CD14-positive monocyte (primary cell): Measurements from ENCODE around the gene SPARC. TPM values are rescaled to one million over a fixed set of nuclear protein-coding genes. Genes with fewer than 3 reads are reported as not detected.

Experiments used
- DNase-seq, 3 donors: peaks; one replicate each; pipeline ENCODE4 v3.0.0-alpha.2; 2011 to 2022
- H2AFZ ChIP-seq: 2 replicates; pipeline ENCODE4 v1.6.0; 2012; ENCODE audit warnings: mild to moderate bottlenecking, low read depth, low read length, inconsistent platforms; ENCODE audit not compliant: insufficient read depth, poor library complexity, severe bottlenecking
- H3K27ac ChIP-seq, 2 donors: 1 replicate in 1 of 2; 2 replicates in 1 of 2; pipeline ENCODE4 v1.5.1; 2012 to 2013; ENCODE audit warnings: low read length in 2 of 2, control low read depth in 1 of 2, inconsistent platforms in 1 of 2, low read depth in 1 of 2, mild to moderate bottlenecking in 1 of 2
- H3K27me3 ChIP-seq, 2 donors: one replicate each; pipeline versions ENCODE4 v1.6.0 to v1.6.1; 2011 to 2013; ENCODE audit warnings: low read length in 2 of 2; ENCODE audit not compliant: control insufficient read depth in 2 of 2, insufficient read depth in 2 of 2
- H3K36me3 ChIP-seq, 2 donors: replicated peaks in 1 of 2; 1 replicate in 1 of 2; 2 replicates in 1 of 2; pipeline versions ENCODE4 v1.5.1 to v1.6.1; 2012 to 2013; ENCODE audit warnings: low read length in 2 of 2, control low read depth in 1 of 2, inconsistent platforms in 1 of 2, mild to moderate bottlenecking in 1 of 2; ENCODE audit not compliant: insufficient read depth in 2 of 2, control insufficient read depth in 1 of 2
- H3K4me1 ChIP-seq, 2 donors: 1 replicate in 1 of 2; 2 replicates in 1 of 2; pipeline versions ENCODE4 v1.5.1 to v1.6.1; 2012 to 2013; ENCODE audit warnings: low read length in 2 of 2, control low read depth in 1 of 2, inconsistent platforms in 1 of 2, mild to moderate bottlenecking in 1 of 2, moderate library complexity in 1 of 2; ENCODE audit not compliant: insufficient read depth in 2 of 2, control insufficient read depth in 1 of 2
- H3K4me2 ChIP-seq: replicated peaks from 2 replicates; pipeline ENCODE3; 2012; ENCODE audit warnings: low read length, moderate library complexity, mild to moderate bottlenecking; ENCODE audit not compliant: poor library complexity, severe bottlenecking; ENCODE audit errors: extremely low read depth
- H3K4me3 ChIP-seq, 3 experiments: fragments of 200-600 bp in 1 of 3; sonication (generic) in 1 of 3; replicated peaks in 1 of 3; 1 replicate in 2 of 3; 2 replicates in 1 of 3; pipeline ENCODE4 v1.5.1; 2011 to 2013; ENCODE audit warnings: low read length in 3 of 3, mild to moderate bottlenecking in 3 of 3, control low read depth in 2 of 3, low read depth in 2 of 3, inconsistent platforms in 1 of 3, moderate library complexity in 1 of 3
- H3K79me2 ChIP-seq: 2 replicates; pipeline ENCODE4 v1.6.0; 2012; ENCODE audit warnings: mild to moderate bottlenecking, control low read depth, inconsistent platforms, low read length, moderate library complexity; ENCODE audit not compliant: insufficient read depth
- H3K9ac ChIP-seq: 2 replicates; pipeline ENCODE4 v1.6.0; 2017; ENCODE audit warnings: low read length, mild to moderate bottlenecking; ENCODE audit not compliant: insufficient read depth, poor library complexity, severe bottlenecking
- H3K9me3 ChIP-seq, 2 donors: replicated peaks in 1 of 2; 1 replicate in 1 of 2; 2 replicates in 1 of 2; pipeline versions ENCODE4 v1.5.1 to v1.6.1; 2012 to 2013; ENCODE audit warnings: low read length in 2 of 2, control low read depth in 1 of 2; ENCODE audit not compliant: control insufficient read depth in 1 of 2, insufficient read depth in 1 of 2
- H4K20me1 ChIP-seq: 2 replicates; pipeline ENCODE4 v1.6.0; 2012; ENCODE audit warnings: mild to moderate bottlenecking, low read length, control low read depth, moderate library complexity; ENCODE audit not compliant: insufficient read depth
- H3K27ac Mint-ChIP-seq, 7 donors: one replicate each; pipeline ENCODE4 v1.8.0; 2020; ENCODE audit warnings: mild to moderate bottlenecking in 7 of 7, mixed read lengths in 7 of 7, moderate library complexity in 6 of 7, inconsistent platforms in 2 of 7
- H3K27me3 Mint-ChIP-seq, 3 donors: one replicate each; pipeline ENCODE4 v1.8.0; 2021 to 2022; ENCODE audit warnings: low read depth in 3 of 3, mild to moderate bottlenecking in 3 of 3, mixed read lengths in 3 of 3, moderate library complexity in 3 of 3, inconsistent platforms in 1 of 3
- H3K36me3 Mint-ChIP-seq, 2 donors: one replicate each; pipeline ENCODE4 v1.8.0; 2020; ENCODE audit warnings: mixed read lengths in 2 of 2, inconsistent platforms in 1 of 2, mild to moderate bottlenecking in 1 of 2
- H3K4me1 Mint-ChIP-seq: one replicate; pipeline ENCODE4 v1.8.0; 2020; ENCODE audit warnings: mild to moderate bottlenecking, mixed read lengths
- H3K4me3 Mint-ChIP-seq, 2 donors: one replicate each; pipeline ENCODE4 v1.8.0; 2020; ENCODE audit warnings: mild to moderate bottlenecking in 2 of 2, mixed read lengths in 2 of 2, moderate library complexity in 1 of 2
- H3K9me3 Mint-ChIP-seq, 7 donors: one replicate each; pipeline ENCODE4 v1.8.0; 2020 to 2022; ENCODE audit warnings: mixed read lengths in 7 of 7, mild to moderate bottlenecking in 6 of 7, moderate library complexity in 6 of 7, inconsistent platforms in 2 of 7
- CTCF ChIP-seq: fragments of 200-600 bp; IDR thresholded peaks from one replicate; pipeline ENCODE4 v1.8.0; 2022; ENCODE audit warnings: antibody characterized with exemption, mild to moderate bottlenecking
- WGBS: methylation state at CpG from one replicate; pipeline ENCODE4 v1.1.5; 2013; ENCODE audit warnings: missing lambda C conversion rate; ENCODE audit not compliant: insufficient coverage; 5-methylcytosine and 5-hydroxymethylcytosine counted together
- intact Hi-C, 2 donors: fragments of 100-400 bp; cut with micrococcal nuclease; formaldehyde crosslinking; loops; one replicate each; pipeline versions ENCODE4 v1.15.0 to v1.15.1; 2023
- polyA plus RNA-seq, 3 donors: library from polyadenylated mRNA; depleted of rRNA in 1 of 3; unstranded in 2 of 3; stranded (reverse) in 1 of 3; fragments of 300-500 nt in 2 of 3; fragments of >200 nt in 1 of 3; fragmentation: Illumina TruSeq in 2 of 3; gene quantifications; 1 replicate in 2 of 3; 2 replicates in 1 of 3; pipeline ENCODE4 v1.2.3, GENCODE V29; 2012 to 2021

Gene SPARC
- polyA plus RNA-seq, 3 donors: 3.0 to 19.7 (median 10.7) TPM

- no peak for TF ChIP-seq CTCF
- WGBS: 100% methylated on average over 3 of the region's 5 CpGs
- Mint-ChIP-seq H3K36me3 (peaks cover 0 to 1% of the 10 kb centered on the region in 2 donors), H3K27me3 (peaks cover 4 to 15% (median 7%) of the 10 kb centered on the region in 3 donors), H3K27ac (peak overlapping the region in 1 of 7 donors; percentile 28), H3K4me3 (no peak overlapping the region), H3K4me1 (peaks cover 58% of the 10 kb centered on the region), H3K9me3 (peaks cover 0 to 4% (median 0%) of the 10 kb centered on the region in 7 donors)
- Histone ChIP-seq H3K4me1 (peaks cover 45 to 50% of the 10 kb centered on the region in 2 donors), H2AFZ (no peak overlapping the region), H3K4me2 (no peak overlapping the region), H3K79me2 (no peaks in the 10 kb centered on the region), H3K4me3 (no peak overlapping the region), H3K27me3 (no peaks in the 10 kb centered on the region), H3K36me3 (no peaks in the 10 kb centered on the region), H3K9ac (no peak overlapping the region), H4K20me1 (no peaks in the 10 kb centered on the region), H3K27ac (no peak overlapping the region), H3K9me3 (no peaks in the 10 kb centered on the region)
- intact Hi-C loops: no loop called here
- DNase-seq: no peak
Observed at GRCh38 chr5:151683444-151683843, 3.3 kb downstream of the SPARC start.

GRCh38 chr5:151682751-151683331, 3.9 kb downstream of the SPARC start:
- Mint-ChIP-seq H3K27me3 (peaks cover 4 to 17% (median 7%) of the 10 kb centered on the region in 3 donors), H3K27ac (peak overlapping the region in 2 of 7 donors; percentile 28 to 41), H3K36me3 (peaks cover 0 to 1% of the 10 kb centered on the region in 2 donors), H3K4me3 (no peak overlapping the region), H3K4me1 (peaks cover 62% of the 10 kb centered on the region), H3K9me3 (peaks cover 0 to 2% (median 0%) of the 10 kb centered on the region in 7 donors)
- H3K4me2 ChIP-seq: no peak overlapping the region
- intact Hi-C loops: no loop called here
- no peak overlapping the region for H3K9ac ChIP-seq
- DNase-seq: no peak
- TF ChIP-seq CTCF: no peak
- H3K27me3 ChIP-seq: no peaks in the 10 kb centered on the region
- H4K20me1 ChIP-seq: no peaks in the 10 kb centered on the region
- H3K4me3 ChIP-seq: no peak overlapping the region
- no peaks in the 10 kb centered on the region for H3K36me3 ChIP-seq
- H2AFZ ChIP-seq: no peak overlapping the region
- H3K79me2 ChIP-seq: no peaks in the 10 kb centered on the region
- no peak overlapping the region for H3K27ac ChIP-seq
- 28% methylated on average over 3 of the region's 5 CpGs for WGBS
- no peaks in the 10 kb centered on the region for H3K9me3 ChIP-seq
- H3K4me1 ChIP-seq: peaks cover 51 to 56% of the 10 kb centered on the region in 2 donors
